ENCODE measurements around the gene CLSTN1. TPM values are rescaled to one million over a fixed set of nuclear protein-coding genes. Genes with fewer than 3 reads are reported as not detected.

The CLSTN1 gene
- total and polyA plus RNA-seq, 7 donors: 7.3 to 48.7 (median 19.7) TPM

DNA sequence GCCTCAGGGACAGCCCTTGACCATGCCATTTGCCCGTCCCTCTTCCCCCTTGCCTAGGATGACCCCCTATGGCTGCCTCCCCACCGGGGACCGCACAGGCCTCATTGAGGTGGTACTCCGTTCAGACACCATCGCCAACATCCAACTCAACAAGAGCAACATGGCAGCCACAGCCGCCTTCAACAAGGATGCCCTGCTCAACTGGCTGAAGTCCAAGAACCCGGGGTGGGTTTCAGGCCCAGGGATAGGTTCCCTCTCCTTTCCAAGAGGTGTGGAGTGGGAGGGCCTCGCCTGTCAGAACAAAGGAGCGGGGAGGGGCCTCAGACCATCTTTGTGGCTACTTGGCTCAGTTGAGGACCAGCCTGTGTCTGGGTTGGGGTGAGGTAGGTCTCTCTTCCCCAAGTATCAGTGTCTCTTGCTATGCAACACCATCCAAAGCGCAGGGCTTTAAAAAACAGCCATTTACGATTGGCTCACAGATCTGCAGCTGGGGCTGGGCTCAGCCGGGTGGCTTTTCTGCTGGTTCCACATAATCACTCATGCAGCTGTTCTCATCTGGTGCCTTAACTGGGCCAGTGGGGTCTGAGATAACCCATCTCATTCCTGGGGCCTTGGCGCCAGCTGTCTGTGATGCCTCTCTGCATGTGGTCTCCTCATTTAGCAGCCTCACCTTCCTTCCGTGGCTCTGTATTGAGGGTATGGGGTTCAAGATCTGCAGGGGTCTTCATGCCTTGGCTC lies 100.5 kb downstream of the CLSTN1 start:
- no peak for DNase-seq
- H3K27me3 ChIP-seq (ENCODE audit: insufficient read depth in 3 of 3, low read length in 2 of 3): no peaks in the 10 kb centered on the region
- ATAC-seq: no peak
- no peaks in the 10 kb centered on the region for H3K4me1 ChIP-seq
- no peak overlapping the region for H3K27ac ChIP-seq
- intact Hi-C loops (cut with DNase I): loop anchor here in 1 of 2 donors (10.0 kb wide), 1 partner anchor 142 kb away; no protein-coding TSS in a partner anchor
- H3K36me3 ChIP-seq (ENCODE audit: insufficient read depth in 1 of 2, low read depth in 1 of 2): peaks cover 0 to 23% of the 10 kb centered on the region in 2 donors
- no peaks in the 10 kb centered on the region for H3K9me3 ChIP-seq
- TF ChIP-seq, protein P1, sequence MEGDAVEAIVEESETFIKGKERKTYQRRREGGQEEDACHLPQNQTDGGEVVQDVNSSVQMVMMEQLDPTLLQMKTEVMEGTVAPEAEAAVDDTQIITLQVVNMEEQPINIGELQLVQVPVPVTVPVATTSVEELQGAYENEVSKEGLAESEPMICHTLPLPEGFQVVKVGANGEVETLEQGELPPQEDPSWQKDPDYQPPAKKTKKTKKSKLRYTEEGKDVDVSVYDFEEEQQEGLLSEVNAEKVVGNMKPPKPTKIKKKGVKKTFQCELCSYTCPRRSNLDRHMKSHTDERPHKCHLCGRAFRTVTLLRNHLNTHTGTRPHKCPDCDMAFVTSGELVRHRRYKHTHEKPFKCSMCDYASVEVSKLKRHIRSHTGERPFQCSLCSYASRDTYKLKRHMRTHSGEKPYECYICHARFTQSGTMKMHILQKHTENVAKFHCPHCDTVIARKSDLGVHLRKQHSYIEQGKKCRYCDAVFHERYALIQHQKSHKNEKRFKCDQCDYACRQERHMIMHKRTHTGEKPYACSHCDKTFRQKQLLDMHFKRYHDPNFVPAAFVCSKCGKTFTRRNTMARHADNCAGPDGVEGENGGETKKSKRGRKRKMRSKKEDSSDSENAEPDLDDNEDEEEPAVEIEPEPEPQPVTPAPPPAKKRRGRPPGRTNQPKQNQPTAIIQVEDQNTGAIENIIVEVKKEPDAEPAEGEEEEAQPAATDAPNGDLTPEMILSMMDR (IDR thresholded peaks at IDR 0.05): no peak
- no peak overlapping the region for H3K4me3 ChIP-seq
- WGBS, 3 donors: 96 to 97% (median 97%) methylated on average over 14 of the region's 14 CpGs

DNA sequence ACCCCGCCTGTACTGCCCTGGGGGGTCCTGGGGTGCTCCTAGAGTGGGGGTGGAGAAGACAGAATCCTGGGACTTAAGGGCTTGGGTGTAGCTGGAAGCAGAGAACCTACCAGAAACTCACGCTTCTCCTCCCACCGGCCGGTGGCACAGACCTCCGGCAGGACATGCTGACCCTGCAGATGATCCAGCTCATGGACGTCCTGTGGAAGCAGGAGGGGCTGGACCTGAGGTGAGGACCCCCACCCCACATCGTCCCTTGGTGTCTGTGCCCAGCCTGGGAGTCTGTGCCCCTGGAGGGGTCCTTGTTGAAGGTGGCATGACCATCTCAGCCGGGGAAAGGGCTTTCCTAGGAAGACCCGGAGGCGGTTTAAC lies 101.4 kb downstream of the CLSTN1 start:
- intact Hi-C loops (cut with DNase I): loop anchor here in 1 of 2 donors (10.0 kb wide), 1 partner anchor 142 kb away; no protein-coding TSS in a partner anchor

DNA sequence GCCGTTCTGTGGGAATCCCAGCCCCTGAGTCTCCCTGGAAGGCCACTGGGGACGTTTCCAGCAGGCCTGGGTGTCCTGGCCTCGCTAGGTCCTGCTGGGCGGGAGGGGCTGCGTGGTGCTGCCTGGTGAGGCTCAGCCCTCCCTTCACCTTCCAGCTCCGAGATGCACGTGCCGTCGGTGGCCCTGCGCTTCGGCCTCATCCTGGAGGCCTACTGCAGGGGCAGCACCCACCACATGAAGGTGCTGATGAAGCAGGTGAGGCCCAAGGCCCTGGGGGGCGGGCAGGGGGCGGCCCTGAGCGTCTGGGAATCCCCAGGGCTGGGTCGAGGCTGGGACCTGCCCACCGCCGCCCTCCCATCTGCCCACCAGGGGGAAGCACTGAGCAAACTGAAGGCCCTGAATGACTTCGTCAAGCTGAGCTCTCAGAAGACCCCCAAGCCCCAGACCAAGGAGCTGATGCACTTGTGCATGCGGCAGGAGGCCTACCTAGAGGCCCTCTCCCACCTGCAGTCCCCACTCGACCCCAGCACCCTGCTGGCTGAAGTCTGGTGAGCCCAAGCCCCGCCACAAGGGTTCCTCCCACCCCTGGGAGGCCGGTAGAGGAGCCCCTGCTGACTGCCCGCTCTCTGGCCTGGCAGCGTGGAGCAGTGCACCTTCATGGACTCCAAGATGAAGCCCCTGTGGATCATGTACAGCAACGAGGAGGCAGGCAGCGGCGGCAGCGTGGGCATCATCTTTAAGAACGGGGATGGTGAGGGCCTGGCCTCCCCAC lies 102.0 kb downstream of the CLSTN1 start:
- TF ChIP-seq, protein P1 (IDR thresholded peaks at IDR 0.05): peak; percentile 44
- intact Hi-C loops (cut with DNase I): loop anchor here in 1 of 2 donors (10.0 kb wide), 1 partner anchor 143 kb away; no protein-coding TSS in a partner anchor
- no peaks in the 10 kb centered on the region for H3K9me3 ChIP-seq
- H3K36me3 ChIP-seq (ENCODE audit: insufficient read depth in 1 of 2, low read depth in 1 of 2): peaks cover 0 to 10% of the 10 kb centered on the region in 2 donors
- whole genome bisulfite sequencing, 3 donors: 61 to 66% (median 66%) methylated on average over 25 to 29 of the region's 29 CpGs
- no peak overlapping the region for H3K4me3 ChIP-seq
- no peaks in the 10 kb centered on the region for H3K4me1 ChIP-seq
- H3K27me3 ChIP-seq (ENCODE audit: insufficient read depth in 3 of 3, low read length in 2 of 3): no peaks in the 10 kb centered on the region
- ATAC-seq (peak in 1 of 4 donors; percentile 32), DNase-seq (no peak)
- no peak overlapping the region for H3K27ac ChIP-seq

More for the DNA sequence above, 101.4 kb downstream of the CLSTN1 start:
- Histone ChIP-seq H3K27me3 (ENCODE audit: insufficient read depth in 3 of 3, low read length in 2 of 3) (no peaks in the 10 kb centered on the region), H3K9me3 (no peaks in the 10 kb centered on the region), H3K4me1 (no peaks in the 10 kb centered on the region), H3K4me3 (no peak overlapping the region), H3K27ac (no peak overlapping the region), H3K36me3 (ENCODE audit: insufficient read depth in 1 of 2, low read depth in 1 of 2) (peaks cover 0 to 14% of the 10 kb centered on the region in 2 donors)
- no peak for ATAC-seq
- WGBS, 3 donors: 87 to 96% (median 92%) methylated on average over 10 of the region's 10 CpGs
- TF ChIP-seq, protein P1 (IDR thresholded peaks at IDR 0.05): no peak
- DNase-seq: no peak

DNA sequence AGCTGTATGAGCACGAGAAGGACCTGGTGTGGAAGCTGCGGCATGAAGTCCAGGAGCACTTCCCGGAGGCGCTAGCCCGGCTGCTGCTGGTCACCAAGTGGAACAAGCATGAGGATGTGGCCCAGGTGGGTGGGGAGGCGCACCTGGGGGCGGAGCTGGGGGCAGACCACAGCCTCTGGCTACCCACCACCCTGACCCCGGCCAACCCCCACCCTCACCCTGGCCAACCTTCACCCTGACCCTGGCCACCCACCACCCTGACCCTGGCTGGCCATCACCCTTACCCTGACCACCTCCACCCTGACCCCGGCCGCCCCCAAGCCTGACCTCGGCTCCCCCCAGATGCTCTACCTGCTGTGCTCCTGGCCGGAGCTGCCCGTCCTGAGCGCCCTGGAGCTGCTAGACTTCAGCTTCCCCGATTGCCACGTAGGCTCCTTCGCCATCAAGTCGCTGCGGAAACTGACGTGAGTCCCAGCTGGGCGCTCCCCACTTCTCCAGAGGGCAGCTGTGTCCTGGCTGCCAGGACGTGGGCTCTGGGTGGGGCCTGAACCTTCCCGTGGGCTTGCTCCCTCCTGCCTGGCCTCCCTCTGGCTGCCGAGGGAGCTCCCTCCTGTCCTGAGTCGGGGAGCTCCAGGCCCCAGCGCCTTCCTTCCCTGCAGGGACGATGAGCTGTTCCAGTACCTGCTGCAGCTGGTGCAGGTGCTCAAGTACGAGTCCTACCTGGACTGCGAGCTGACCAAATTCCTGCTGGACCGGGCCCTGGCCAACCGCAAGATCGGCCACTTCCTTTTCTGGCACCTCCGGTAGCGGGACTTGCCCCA lies 102.8 kb downstream of the CLSTN1 start:
- Histone ChIP-seq H3K4me1 (no peaks in the 10 kb centered on the region), H3K9me3 (no peaks in the 10 kb centered on the region), H3K4me3 (no peak overlapping the region), H3K27me3 (ENCODE audit: insufficient read depth in 3 of 3, low read length in 2 of 3) (no peaks in the 10 kb centered on the region), H3K36me3 (ENCODE audit: insufficient read depth in 1 of 2, low read depth in 1 of 2) (peaks cover 0 to 12% of the 10 kb centered on the region in 2 donors), H3K27ac (no peak overlapping the region)
- intact Hi-C loops (cut with DNase I): loop anchor here in 1 of 2 donors (10.0 kb wide), 1 partner anchor 144 kb away; no protein-coding TSS in a partner anchor
- TF ChIP-seq, protein P1 (IDR thresholded peaks at IDR 0.05): no peak
- DNase-seq (no peak), ATAC-seq (no peak)
- 86 to 87% (median 87%) methylated on average over 30 to 34 of the region's 34 CpGs for WGBS, 3 donors

Data from psoas muscle (tissue), 8 donors.